Measurements from ENCODE around the gene ADAMTS17.
A peak's percentile ranks its signal among the peaks of the same experiment; 100 is the strongest.

The ADAMTS17 gene

GRCh38 chr15:100124936-100125335 lies 216.8 kb downstream of the ADAMTS17 start:
- Histone ChIP-seq H3K9ac (ENCODE audit: low read length) (no peak overlapping the region), H3K36me3 (ENCODE audit: insufficient read depth, low read length) (no peaks in the 10 kb centered on the region), H3K4me1 (ENCODE audit: insufficient read depth, low read length) (peaks cover 18% of the 10 kb centered on the region), H3K4me3 (ENCODE audit: low read depth in 1 of 2, low read length in 2 of 2) (no peak overlapping the region), H3K9me3 (ENCODE audit: low read length) (peaks cover 8% of the 10 kb centered on the region), H3K27me3 (ENCODE audit: control insufficient read depth in 1 of 2, insufficient read depth in 2 of 2, low read length in 2 of 2) (no peaks in the 10 kb centered on the region), H3K27ac (ENCODE audit: low read depth, low read length) (no peak overlapping the region)

GRCh38 chr15:100124361-100124760 lies 217.4 kb downstream of the ADAMTS17 start:
- no peak overlapping the region for H3K9ac ChIP-seq (ENCODE audit: low read length)

GRCh38 chr15:100123611-100124010 lies 218.2 kb downstream of the ADAMTS17 start:
- H3K9ac ChIP-seq (ENCODE audit: low read length): no peak overlapping the region
- H3K27ac ChIP-seq (ENCODE audit: low read depth, low read length): no peak overlapping the region
- no peaks in the 10 kb centered on the region for H3K36me3 ChIP-seq (ENCODE audit: insufficient read depth, low read length)
- H3K27me3 ChIP-seq (ENCODE audit: control insufficient read depth in 1 of 2, insufficient read depth in 2 of 2, low read length in 2 of 2): no peaks in the 10 kb centered on the region
- no peak overlapping the region for H3K4me3 ChIP-seq (ENCODE audit: low read depth in 1 of 2, low read length in 2 of 2)
- H3K9me3 ChIP-seq (ENCODE audit: low read length): peaks cover 8% of the 10 kb centered on the region
- H3K4me1 ChIP-seq (ENCODE audit: insufficient read depth, low read length): peaks cover 18% of the 10 kb centered on the region

More at GRCh38 chr15:100124361-100124760, 217.4 kb downstream of the ADAMTS17 start:
- Histone ChIP-seq H3K9me3 (ENCODE audit: low read length) (peaks cover 8% of the 10 kb centered on the region), H3K27ac (ENCODE audit: low read depth, low read length) (no peak overlapping the region), H3K27me3 (ENCODE audit: control insufficient read depth in 1 of 2, insufficient read depth in 2 of 2, low read length in 2 of 2) (no peaks in the 10 kb centered on the region), H3K4me3 (ENCODE audit: low read depth in 1 of 2, low read length in 2 of 2) (no peak overlapping the region), H3K36me3 (ENCODE audit: insufficient read depth, low read length) (no peaks in the 10 kb centered on the region), H3K4me1 (ENCODE audit: insufficient read depth, low read length) (peaks cover 18% of the 10 kb centered on the region)

GRCh38 chr15:100121285-100121684 lies 220.5 kb downstream of the ADAMTS17 start:
- H3K27ac ChIP-seq (ENCODE audit: low read depth, low read length): no peak overlapping the region
- no peak overlapping the region for H3K4me3 ChIP-seq (ENCODE audit: low read depth in 1 of 2, low read length in 2 of 2)
- H3K36me3 ChIP-seq (ENCODE audit: insufficient read depth, low read length): no peaks in the 10 kb centered on the region
- H3K4me1 ChIP-seq (ENCODE audit: insufficient read depth, low read length): peaks cover 21% of the 10 kb centered on the region
- no peaks in the 10 kb centered on the region for H3K27me3 ChIP-seq (ENCODE audit: control insufficient read depth in 1 of 2, insufficient read depth in 2 of 2, low read length in 2 of 2)
- peaks cover 8% of the 10 kb centered on the region for H3K9me3 ChIP-seq (ENCODE audit: low read length)
- no peak overlapping the region for H3K9ac ChIP-seq (ENCODE audit: low read length)

GRCh38 chr15:100120111-100120510 lies 221.7 kb downstream of the ADAMTS17 start:
- no peaks in the 10 kb centered on the region for H3K36me3 ChIP-seq (ENCODE audit: insufficient read depth, low read length)
- no peak overlapping the region for H3K4me3 ChIP-seq (ENCODE audit: low read depth in 1 of 2, low read length in 2 of 2)
- H3K27me3 ChIP-seq (ENCODE audit: control insufficient read depth in 1 of 2, insufficient read depth in 2 of 2, low read length in 2 of 2): no peaks in the 10 kb centered on the region
- no peak overlapping the region for H3K9ac ChIP-seq (ENCODE audit: low read length)
- no peak overlapping the region for H3K27ac ChIP-seq (ENCODE audit: low read depth, low read length)
- peaks cover 8% of the 10 kb centered on the region for H3K9me3 ChIP-seq (ENCODE audit: low read length)
- peaks cover 21% of the 10 kb centered on the region for H3K4me1 ChIP-seq (ENCODE audit: insufficient read depth, low read length)

- H3K9ac ChIP-seq (ENCODE audit: low read length): no peak overlapping the region
- H3K4me1 ChIP-seq (ENCODE audit: insufficient read depth, low read length): peaks cover 32% of the 10 kb centered on the region
- no peaks in the 10 kb centered on the region for H3K36me3 ChIP-seq (ENCODE audit: insufficient read depth, low read length)
- H3K27ac ChIP-seq (ENCODE audit: low read depth, low read length): no peak overlapping the region
- H3K4me3 ChIP-seq (ENCODE audit: low read depth in 1 of 2, low read length in 2 of 2): no peak overlapping the region
- H3K27me3 ChIP-seq (ENCODE audit: control insufficient read depth in 1 of 2, insufficient read depth in 2 of 2, low read length in 2 of 2): no peaks in the 10 kb centered on the region
- peaks cover 8% of the 10 kb centered on the region for H3K9me3 ChIP-seq (ENCODE audit: low read length)
Observed at GRCh38 chr15:100118546-100118945, 223.2 kb downstream of the ADAMTS17 start.

GRCh38 chr15:100116416-100117190 lies 225.2 kb downstream of the ADAMTS17 start:
- Histone ChIP-seq H3K4me1 (ENCODE audit: insufficient read depth, low read length) (peaks cover 49% of the 10 kb centered on the region), H3K27ac (ENCODE audit: low read depth, low read length) (no peak overlapping the region), H3K4me3 (ENCODE audit: low read depth in 1 of 2, low read length in 2 of 2) (no peak overlapping the region)

GRCh38 chr15:100115711-100116090 lies 226.1 kb downstream of the ADAMTS17 start:
- Histone ChIP-seq H3K4me1 (ENCODE audit: insufficient read depth, low read length) (peaks cover 58% of the 10 kb centered on the region), H3K9me3 (ENCODE audit: low read length) (no peaks in the 10 kb centered on the region), H3K27ac (ENCODE audit: low read depth, low read length) (no peak overlapping the region), H3K27me3 (ENCODE audit: control insufficient read depth in 1 of 2, insufficient read depth in 2 of 2, low read length in 2 of 2) (no peaks in the 10 kb centered on the region), H3K9ac (ENCODE audit: low read length) (no peak overlapping the region), H3K36me3 (ENCODE audit: insufficient read depth, low read length) (no peaks in the 10 kb centered on the region), H3K4me3 (ENCODE audit: low read depth in 1 of 2, low read length in 2 of 2) (no peak overlapping the region)

More at GRCh38 chr15:100116416-100117190, 225.2 kb downstream of the ADAMTS17 start:
- Histone ChIP-seq H3K27me3 (ENCODE audit: control insufficient read depth in 1 of 2, insufficient read depth in 2 of 2, low read length in 2 of 2) (no peaks in the 10 kb centered on the region), H3K9me3 (ENCODE audit: low read length) (peaks cover 4% of the 10 kb centered on the region), H3K9ac (ENCODE audit: low read length) (no peak overlapping the region), H3K36me3 (ENCODE audit: insufficient read depth, low read length) (no peaks in the 10 kb centered on the region)

- no peaks in the 10 kb centered on the region for H3K36me3 ChIP-seq (ENCODE audit: insufficient read depth, low read length)
- peaks cover 61% of the 10 kb centered on the region for H3K4me1 ChIP-seq (ENCODE audit: insufficient read depth, low read length)
- H3K9me3 ChIP-seq (ENCODE audit: low read length): no peaks in the 10 kb centered on the region
- no peak overlapping the region for H3K4me3 ChIP-seq (ENCODE audit: low read depth in 1 of 2, low read length in 2 of 2)
- H3K9ac ChIP-seq (ENCODE audit: low read length): no peak overlapping the region
- no peaks in the 10 kb centered on the region for H3K27me3 ChIP-seq (ENCODE audit: control insufficient read depth in 1 of 2, insufficient read depth in 2 of 2, low read length in 2 of 2)
- peak overlapping the region; percentile 77 for H3K27ac ChIP-seq (ENCODE audit: low read depth, low read length)
Observed at GRCh38 chr15:100115066-100115710, 226.6 kb downstream of the ADAMTS17 start.

GRCh38 chr15:100114571-100114970 lies 227.2 kb downstream of the ADAMTS17 start:
- no peaks in the 10 kb centered on the region for H3K27me3 ChIP-seq (ENCODE audit: control insufficient read depth in 1 of 2, insufficient read depth in 2 of 2, low read length in 2 of 2)
- peaks cover 61% of the 10 kb centered on the region for H3K4me1 ChIP-seq (ENCODE audit: insufficient read depth, low read length)
- no peaks in the 10 kb centered on the region for H3K36me3 ChIP-seq (ENCODE audit: insufficient read depth, low read length)
- peak overlapping the region; percentile 77 for H3K27ac ChIP-seq (ENCODE audit: low read depth, low read length)
- no peaks in the 10 kb centered on the region for H3K9me3 ChIP-seq (ENCODE audit: low read length)
- H3K9ac ChIP-seq (ENCODE audit: low read length): no peak overlapping the region
- peak overlapping the region in 1 of 2 donors; percentile 36 for H3K4me3 ChIP-seq (ENCODE audit: low read depth in 1 of 2, low read length in 2 of 2)

GRCh38 chr15:100114100-100114499 lies 227.7 kb downstream of the ADAMTS17 start:
- no peaks in the 10 kb centered on the region for H3K36me3 ChIP-seq (ENCODE audit: insufficient read depth, low read length)
- H3K4me3 ChIP-seq (ENCODE audit: low read depth in 1 of 2, low read length in 2 of 2): peak overlapping the region in 1 of 2 donors; percentile 36
- no peak overlapping the region for H3K9ac ChIP-seq (ENCODE audit: low read length)
- H3K27ac ChIP-seq (ENCODE audit: low read depth, low read length): peak overlapping the region; percentile 77
- H3K27me3 ChIP-seq (ENCODE audit: control insufficient read depth in 1 of 2, insufficient read depth in 2 of 2, low read length in 2 of 2): no peaks in the 10 kb centered on the region
- peaks cover 61% of the 10 kb centered on the region for H3K4me1 ChIP-seq (ENCODE audit: insufficient read depth, low read length)
- H3K9me3 ChIP-seq (ENCODE audit: low read length): no peaks in the 10 kb centered on the region
